COLO668 (cell line): Measurements from ENCODE around the gene CLEC18B.
"Not testable (repeated sequence)": the region's sequence is repeated elsewhere in the genome, so short reads cannot be mapped to it uniquely, and the experiment has no call there.

Experiments used
- DNase-seq: peaks from one replicate; lab custom pipeline; 2025; ENCODE audit not compliant: unreplicated experiment; lab: John Stamatoyannopoulos, UW

The CLEC18B gene

DNA sequence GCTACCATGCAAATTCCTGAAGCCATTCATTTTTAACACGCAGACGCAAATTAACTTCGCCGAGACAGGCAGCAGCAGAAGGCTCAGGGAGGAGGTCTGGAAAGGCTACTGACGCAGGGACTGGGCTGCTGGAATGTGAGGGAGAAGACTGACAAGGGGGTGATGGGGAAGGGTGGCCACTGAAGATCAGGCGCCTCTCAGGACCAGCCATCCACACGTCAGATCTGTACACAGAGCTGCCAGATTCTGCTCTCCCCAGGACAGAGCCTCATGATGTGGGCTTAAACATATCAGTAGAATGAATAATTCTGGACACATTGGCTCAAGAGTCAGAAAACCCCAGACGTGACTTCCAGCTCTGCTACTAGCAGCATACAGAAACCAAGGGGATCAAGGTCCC, 25.6 kb upstream of the CLEC18B start:
- no peak for DNase-seq

DNA sequence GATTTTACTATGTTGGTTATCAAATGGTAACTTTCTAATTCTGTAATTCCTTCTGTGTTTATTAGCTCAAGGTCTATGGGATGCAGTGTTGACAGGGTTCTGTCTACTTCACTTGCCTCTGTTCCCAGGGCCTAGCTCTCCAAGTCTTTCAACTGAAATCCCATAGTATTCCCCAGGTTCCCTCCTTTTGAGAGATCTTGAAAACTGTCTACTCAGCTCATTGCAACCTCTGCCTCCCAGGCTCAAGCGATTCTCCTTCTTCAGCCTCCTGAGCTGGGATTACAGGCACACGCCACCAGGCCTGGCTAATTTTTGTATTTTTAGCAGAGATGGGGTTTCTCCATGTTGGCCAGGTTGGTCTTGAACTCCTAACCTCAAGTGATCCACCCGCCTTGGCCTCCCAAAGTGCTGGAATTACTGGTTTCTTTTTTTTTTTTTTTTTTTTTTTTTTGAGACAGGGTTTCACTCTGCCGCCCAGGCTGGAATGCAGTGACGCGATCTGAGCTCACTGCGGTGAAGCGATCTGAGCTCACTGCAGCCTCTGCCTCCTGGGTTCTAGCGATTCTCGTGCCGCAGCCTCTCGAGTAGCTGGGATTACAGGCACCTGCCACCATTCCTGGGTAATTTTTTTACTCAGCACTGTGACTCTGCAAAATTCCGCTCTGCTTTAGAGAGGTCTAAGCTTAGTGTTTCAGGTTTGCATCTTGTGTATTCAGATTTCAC, 22.5 kb upstream of the CLEC18B start:
- DNase-seq: not testable (repeated sequence)

DNA sequence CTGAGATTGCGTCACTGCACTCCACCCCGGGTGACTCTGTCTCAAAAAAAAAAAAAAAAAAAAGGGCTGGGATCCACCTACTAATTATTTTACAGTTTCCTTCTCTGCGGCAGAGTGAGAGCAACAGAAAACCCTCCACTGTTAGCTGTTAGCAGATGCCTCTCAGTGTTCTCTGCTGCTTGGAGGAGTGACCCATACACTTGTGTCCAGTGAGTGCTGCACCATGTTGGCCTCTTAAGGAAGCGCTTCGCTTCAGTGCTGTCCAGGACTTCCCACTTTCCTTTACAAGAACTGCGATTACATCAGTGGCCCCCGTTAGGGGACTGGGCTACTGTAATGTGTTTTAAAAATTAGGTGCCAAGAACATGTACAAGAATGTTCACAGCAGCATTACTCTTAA, 18.4 kb upstream of the CLEC18B start:
- no peak for DNase-seq

DNA sequence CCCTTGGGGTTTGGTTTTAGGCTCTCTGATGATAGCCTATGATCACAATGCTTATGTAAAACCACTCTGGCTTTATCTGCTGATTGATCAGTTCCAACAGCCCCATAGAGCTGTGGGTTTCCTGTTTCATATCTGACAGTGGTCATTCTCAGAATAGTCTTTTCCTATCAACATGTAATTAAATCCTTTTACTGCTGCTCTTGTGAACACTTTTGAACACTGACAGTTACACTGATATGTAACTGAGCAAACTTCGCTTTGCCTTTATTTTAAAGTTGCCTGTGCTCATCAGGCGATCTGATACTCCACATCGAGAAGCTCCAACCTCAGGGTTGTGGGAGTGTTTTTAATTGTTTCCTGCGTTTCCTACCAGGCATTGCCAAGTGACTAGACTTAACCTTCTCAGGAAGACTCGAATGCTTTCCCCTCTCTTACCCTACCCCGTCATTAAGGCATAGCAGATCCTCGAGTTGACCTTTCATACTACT, 17.3 kb upstream of the CLEC18B start:
- no peak for DNase-seq

DNA sequence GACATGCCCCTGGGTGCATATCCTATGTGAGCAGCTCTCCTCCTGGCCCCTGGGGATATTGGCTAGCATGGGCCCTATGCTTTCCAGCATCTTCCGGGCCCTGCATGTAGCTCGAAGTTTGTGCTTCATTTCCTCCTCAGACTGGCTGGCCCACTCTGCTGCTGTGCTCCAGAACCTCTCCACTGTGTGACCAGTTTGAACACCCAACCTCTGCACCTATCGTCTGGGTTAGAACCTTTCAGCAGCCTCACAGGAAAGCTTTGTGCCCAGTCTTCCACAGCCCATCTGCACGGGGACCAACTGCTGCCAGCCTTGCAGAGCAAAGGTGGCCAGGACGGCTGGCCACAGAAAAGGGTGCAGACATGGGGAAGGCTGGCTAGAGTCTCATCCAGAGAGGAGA, 10.2 kb upstream of the CLEC18B start:
- no peak for DNase-seq

DNA sequence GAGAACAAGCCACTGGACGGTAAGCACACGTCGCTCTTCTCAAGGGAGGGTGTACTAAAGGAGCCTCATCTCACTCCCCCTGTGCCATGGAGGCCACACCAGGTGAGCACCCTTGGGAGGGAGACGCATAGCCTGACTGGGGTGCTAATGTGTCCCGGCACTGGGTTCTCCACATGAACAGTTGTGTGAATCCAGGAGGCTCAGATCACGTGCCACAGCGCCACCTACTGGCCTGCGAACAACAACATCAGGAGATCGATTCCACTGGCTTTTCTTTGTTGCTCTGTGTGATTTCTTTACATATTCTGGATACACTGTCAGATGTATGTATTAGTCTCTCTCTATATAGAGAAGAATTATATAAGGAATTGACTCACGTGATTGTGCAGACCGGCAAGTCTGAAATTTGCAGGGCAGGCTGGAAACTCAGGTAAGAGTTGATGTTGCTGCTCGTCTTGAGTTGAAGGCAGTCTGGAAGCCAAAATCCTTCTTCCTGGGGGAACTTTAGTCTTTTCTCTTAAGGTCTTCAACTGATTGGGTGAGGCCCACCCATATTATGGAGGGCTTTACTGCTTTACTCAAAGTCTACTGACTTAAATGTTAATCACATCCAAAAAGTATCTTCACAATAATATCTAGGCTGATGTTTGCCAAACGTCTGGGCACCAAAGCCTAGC, 8.9 kb upstream of the CLEC18B start:
- DNase-seq: peak; percentile 17

DNA sequence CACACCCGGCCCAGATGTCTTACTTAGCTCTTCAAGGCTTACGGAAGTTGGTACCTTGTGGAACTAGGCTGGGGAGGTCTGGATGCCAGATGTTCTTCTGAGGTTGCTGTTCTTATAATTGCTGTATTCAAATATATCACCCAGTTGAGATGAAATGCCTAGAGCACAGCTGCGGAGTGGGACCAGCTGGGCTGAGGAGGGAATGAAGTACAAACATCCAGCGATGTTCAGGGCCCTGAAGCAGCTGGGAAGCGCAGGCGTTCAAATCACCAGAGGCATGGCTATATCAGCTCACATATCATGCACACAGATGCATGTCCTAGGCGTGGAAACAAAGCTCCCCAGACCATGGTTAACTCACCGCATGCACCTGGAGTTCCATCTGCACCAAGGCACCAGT, 7.2 kb upstream of the CLEC18B start:
- DNase-seq: not testable (repeated sequence)

DNA sequence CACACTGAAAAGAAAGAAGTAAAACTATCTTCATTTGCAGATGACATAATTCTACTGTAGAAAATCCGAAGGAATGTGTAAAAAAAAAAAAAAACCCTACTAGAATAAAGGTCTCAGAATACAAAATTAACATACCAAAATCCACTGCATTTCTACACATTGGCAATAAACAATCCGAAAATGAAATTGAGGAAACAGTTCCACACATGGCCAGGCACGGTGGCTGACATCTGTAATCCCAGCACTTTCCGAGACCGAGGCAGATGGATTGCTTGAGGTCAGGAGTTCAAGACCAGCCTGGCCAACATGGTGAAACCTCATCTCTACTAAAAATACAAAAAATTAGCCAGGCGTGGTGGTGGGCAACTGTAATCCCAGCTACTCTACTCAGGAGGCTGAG, 4.5 kb upstream of the CLEC18B start:
- not testable (repeated sequence) for DNase-seq

DNA sequence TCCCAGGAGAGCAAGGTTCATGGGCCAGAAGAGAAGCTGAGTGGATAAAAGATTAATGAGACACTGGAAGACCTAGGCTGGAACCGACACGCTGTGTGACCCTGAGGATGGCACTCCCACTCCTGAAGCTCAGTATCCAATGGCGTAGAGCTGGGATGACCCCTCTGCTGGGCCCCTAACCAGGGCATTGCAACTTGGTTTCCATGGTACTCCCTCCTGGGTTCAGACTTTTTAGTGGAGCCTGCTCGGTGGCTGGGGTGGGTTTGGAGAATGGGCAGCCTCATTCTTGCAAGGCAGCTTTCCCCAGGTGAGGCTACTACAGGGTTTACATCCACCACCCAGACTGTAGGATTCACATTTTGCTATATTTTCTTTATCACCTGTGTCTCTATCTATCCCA, 2.4 kb upstream of the CLEC18B start:
- DNase-seq: not testable (repeated sequence)

DNA sequence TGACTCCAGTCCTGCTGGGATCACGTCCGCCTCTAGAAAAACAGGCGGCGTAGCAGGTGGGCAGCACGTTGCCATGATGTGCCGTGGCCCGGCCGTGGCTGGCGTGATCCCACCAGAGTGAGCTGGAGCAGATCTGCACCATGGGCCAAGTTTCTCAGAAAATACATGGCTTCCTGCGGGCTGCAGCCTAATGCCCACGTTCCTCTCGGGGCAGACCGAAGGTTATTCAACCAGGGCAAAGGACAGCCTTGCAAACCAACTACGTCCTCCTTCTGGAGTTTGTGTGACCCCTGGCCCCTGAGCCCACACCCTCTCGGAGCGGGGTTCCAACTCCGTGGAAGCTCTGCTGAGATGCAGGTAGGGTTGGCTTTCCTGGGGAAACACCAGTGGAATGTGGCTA, 808 bp upstream of the CLEC18B start:
- DNase-seq: not testable (repeated sequence)

DNA sequence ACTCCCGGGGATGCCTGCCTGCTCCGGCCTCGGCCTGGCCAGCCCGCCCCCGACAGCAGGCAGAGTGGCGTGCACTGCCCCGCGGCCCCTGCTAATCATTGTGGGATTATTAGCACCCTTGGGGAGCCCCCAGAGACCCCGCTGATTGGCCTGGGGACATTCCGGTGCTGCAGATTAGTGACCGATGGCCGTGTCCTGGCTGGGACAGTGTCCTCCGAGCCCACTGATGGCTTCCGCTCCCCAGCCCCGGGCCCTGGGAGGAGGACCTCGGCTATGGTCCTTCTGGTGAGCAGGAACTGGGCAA, 156 bp upstream of the CLEC18B start:
- not testable (repeated sequence) for DNase-seq

DNA sequence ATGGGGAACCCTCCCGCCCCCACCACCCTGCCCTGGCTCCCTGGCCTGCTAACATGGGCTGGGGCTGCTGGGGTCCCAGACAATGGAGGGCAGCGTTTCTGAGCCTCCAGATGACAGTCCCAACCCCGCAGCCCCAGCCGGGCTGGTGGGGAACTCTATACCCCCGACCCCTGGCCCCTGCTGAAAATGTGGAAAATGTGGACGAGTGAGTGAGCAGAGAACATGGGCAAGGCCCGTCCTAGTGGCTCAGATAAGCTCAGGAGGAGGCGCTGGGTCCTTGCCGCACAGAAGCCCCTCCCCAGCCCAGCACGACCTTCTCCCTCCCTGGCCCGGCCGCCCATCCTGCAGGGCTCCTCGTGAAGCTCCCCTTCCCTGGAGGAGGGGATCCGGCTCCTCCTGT, 1.5 kb downstream of the CLEC18B start:
- DNase-seq: not testable (repeated sequence)

DNA sequence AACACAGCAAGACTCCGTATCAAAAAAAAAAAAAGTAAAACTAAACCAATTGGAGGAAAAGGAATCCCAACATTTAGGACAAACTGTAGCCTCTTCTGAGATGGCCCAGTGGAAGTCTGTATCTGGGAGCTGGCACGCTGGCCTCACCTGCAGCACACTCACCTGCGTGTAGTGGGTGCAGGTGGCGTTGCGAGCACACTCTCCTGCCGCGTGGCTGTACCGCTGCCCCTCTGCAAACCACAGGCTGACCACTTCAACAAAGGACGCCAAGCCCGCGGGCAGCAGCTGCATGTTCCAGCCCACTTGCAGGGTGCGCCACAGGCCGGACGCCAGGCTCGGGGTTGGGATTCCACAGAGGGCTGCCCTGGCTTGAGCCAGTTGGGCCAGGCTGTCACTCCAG, 3.4 kb downstream of the CLEC18B start:
- DNase-seq: not testable (repeated sequence)

DNA sequence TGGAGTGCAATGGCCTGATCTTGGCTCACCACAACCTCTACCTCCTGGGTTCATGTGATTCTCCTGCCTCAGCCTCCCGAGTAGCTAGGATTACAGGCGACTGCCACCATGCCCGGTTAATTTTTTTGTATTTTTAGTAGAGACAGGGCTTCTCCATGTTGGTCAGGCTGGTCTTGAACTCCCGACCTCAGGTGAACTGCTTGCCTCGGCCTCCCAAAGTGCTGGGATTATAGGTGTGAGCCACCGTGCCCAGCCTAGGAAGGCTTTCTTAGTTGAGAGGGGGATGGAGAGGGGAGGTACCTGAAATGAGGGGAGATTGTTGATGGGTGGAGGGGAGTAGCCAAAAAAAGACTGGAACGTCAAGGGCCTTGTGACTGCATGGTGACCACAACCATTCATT, 7.4 kb downstream of the CLEC18B start:
- not testable (repeated sequence) for DNase-seq

DNA sequence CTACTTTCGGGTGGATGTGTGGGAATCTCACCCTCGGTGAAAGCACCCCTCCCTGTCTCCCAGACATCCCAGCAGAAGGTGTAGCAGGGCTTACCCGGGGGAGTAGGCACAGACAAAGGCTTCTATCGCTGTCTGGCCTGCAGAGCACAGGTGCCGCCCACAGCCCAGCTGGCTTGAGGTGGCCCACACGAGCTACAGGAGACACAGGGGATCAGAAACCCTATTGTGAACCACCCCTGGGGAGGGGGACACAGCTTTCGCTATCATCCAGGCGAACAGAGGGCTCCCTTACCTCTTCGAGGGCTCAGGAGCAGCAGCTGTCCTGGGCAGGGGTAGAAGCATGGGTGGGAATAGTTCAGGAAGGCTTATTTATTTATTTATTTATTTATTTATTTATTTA, 7.8 kb downstream of the CLEC18B start:
- not testable (repeated sequence) for DNase-seq

DNA sequence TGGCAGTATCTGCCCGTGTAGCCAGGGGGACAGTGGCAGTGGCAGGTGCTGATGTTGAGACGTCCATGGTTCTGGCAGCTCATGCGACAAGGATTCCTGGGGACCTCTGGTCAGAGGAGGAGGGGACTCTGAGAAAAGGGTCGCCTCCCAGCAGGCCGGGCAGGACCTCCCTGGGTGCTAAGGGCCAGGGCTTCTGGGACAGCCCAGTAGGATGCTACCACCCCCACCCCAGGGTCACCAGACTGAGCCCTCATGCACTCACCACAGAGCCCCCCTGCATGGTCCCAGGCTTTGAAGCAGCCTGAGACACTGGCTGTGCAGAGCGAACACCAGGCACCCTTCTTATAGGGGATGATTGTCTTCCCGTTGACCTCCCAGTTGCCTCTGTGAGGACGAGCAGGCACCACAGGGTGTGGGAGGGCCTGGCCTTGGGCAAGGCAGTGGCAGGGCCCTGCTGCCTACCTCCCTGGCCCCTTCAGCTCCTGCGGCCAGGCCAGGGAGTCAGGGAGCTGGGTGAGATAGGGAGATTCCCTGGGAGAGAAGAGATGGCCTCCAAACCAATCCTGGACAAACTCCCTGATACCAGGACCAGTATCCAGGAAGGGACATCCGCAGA, 8.4 kb downstream of the CLEC18B start:
- DNase-seq: not testable (repeated sequence)

DNA sequence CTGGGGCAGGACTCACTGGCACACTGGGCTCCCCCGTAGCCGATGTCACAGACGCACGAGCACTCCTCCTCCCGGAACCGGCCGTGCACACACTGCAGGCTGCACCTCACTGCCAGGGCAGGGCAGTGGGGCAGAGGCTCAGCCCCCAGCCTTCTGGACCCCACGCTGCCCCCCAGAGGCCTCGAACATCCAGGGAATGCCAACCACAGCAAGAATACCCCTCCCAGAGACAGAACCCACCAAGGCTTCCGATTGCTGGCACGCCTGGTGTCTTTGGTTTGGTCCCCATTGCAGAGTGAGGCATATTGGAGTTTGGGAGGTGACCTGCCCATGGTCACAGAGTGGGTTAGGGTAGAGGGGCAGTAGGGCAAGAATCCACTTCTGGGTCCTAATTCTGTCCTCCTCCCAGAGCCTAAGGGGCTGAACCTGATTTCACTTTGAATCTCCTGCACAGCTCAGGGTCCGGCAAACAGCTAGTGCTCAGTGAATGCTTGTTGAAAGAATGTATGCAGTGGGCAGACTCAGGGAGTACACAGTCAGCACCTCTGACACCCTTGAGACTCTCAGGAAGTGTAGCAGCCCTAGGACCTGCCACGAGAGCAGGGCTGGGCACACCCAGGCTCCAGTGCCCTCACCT, 9.0 kb downstream of the CLEC18B start:
- not testable (repeated sequence) for DNase-seq

DNA sequence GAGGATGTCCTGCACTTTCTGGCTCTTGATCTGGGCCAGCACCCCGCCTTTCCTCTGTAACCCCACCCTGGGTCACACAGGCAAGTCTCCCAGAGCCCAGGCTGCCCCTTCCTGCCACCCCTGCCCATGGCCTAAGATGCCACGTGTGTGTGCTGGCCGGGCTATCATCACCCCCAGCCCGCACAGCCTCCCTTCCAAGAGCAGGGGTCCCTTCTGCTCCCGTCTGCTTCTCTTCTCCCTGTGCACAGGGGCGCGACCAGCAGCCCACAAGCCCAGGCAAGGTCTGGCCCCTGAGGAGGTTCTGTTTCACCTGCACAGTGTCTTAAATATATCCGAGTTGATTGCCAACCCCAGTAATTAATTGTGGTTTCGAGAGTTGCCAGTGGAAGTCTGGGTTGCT, 10.3 kb downstream of the CLEC18B start:
- DNase-seq: not testable (repeated sequence)

DNA sequence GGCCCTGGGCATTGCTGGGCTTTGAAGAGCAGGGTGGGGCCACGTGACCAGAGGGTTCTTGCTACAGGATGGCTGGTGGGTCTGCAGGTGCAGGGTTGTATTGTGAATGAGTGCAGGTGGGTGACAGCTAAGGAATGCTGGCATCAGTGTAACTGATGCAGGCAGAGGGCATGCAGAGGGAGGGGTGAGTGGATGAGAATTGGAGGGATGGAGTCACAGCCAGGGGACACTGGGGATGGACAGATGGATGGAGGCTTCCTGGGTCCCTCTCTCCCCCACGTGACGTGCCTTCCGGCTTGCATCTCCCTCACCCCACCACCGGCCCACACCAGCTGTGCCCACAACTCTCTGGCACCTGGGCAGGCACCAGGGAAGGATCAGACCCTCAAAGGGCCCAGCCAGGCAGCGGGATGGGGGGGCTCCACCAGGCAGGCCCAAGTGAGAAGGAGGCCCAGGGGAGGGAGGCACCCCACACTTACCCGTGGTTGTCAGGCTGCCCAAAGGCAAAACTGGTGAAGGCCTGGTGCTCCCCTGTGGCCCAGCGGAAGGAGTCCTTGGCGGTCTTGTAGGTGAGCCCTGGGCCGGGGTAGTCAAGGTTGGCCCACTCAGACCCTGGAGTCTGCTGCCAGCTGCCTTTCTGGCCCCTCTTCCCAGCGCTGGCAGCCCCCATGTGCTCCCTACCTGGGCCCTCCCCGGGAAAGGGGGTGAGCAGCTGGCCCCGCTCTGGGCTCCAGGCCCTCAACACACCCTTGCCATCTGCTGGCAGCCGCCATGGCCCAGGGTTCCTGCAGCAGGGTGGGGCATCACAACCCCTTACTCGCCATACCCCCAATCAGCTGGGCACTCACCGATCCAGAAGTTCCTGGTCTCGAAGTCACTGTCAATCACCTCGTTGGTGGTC, 11.0 kb downstream of the CLEC18B start:
- not testable (repeated sequence) for DNase-seq

DNA sequence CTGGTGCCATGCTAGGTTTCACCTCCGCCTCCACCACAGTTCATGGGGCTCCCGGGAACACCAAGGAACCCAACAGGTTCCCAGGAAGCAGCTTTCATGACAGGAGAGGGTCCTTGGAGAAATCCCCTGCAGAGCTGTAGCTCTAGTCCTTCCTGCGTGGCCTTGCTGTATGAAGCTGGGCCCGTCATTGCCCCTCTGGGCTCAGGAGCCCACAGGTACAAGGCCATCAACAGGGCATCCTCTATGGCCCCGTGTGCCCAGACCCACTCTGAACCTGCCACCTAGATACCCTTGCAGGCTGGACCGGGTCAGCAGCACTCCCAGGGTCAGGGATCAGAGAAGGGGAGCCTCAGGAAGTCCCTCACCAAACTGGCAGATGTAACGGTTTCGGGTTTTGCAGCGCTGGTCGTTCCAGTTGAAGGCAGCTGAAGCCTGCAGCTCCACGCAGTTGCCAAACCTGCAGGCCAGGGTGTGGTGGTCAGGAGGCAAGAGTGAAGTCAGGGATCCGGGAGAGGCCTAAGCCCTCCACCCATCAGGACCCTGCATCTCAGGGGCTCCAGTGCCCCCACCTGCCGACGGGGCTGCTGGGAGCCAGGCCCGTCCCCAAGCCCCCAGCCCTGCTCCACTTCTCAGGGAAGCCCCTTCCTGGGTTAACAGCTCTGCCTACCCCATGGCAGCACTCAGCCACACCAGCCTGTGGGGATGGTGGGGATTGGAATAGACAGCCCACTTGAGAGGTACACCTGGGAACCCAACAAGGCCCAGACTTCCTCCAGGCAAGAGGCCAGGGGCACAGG, 11.9 kb downstream of the CLEC18B start:
- not testable (repeated sequence) for DNase-seq
